Activated naive CD4-positive, alpha-beta T cell treated with anti-CD3 and anti-CD28 coated beads, Interleukin-2, amount 10 ng/mL, durations not matched to agents 7 days and 5 days (primary cell): Measurements from ENCODE around the gene GCA.

ENCODE experiments used
- CTCF ChIA-PET: fragments of 350-600 bp; sonication (Branson Sonifier 250); formaldehyde crosslinking; loops from one replicate; lab custom pipeline; 2021; ENCODE audit warnings: antibody characterized with exemption; lab: Charles Lee
- DNase-seq: peaks from one replicate; pipeline ENCODE4 v3.0.0-alpha.2; 2020
- H3K27ac Mint-ChIP-seq: one replicate; pipeline ENCODE4 v1.8.0; 2021; ENCODE audit warnings: mild to moderate bottlenecking, moderate library complexity, mixed read lengths
- H3K27me3 Mint-ChIP-seq: one replicate; pipeline ENCODE4 v1.8.0; 2021; ENCODE audit warnings: mild to moderate bottlenecking, mixed read lengths
- H3K36me3 Mint-ChIP-seq: one replicate; pipeline ENCODE4 v1.8.0; 2021; ENCODE audit warnings: mixed read lengths
- H3K4me1 Mint-ChIP-seq: one replicate; pipeline ENCODE4 v1.8.0; 2021; ENCODE audit warnings: mixed read lengths
- H3K4me3 Mint-ChIP-seq: one replicate; pipeline ENCODE4 v1.8.0; 2021; ENCODE audit warnings: mild to moderate bottlenecking, moderate library complexity, mixed read lengths
- H3K9me3 Mint-ChIP-seq: one replicate; pipeline ENCODE4 v1.8.0; 2021; ENCODE audit warnings: mixed read lengths

GCA gene

DNA sequence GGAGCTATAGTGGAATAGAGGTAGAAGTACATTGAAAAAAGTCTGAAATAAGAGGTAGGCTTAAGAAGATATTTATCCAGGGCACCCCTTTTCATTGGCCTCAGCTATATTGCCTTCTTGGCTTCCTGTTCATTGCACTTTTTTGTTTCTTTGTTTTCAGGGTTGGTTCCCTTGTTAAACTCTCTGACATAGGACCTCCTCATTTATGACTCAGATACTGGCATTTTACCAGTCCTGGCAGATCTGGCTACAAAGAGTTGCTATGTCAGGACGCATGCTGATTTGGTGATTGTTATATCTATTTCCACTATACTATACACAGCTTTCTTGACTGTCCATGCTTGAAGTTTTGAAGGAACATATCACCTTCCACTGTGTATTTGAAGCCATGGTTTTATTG is 60.0 kb downstream of the GCA start:
- no peak for DNase-seq
- no peaks in the 10 kb centered on the region for H3K9me3 Mint-ChIP-seq
- H3K27ac Mint-ChIP-seq, result no peak overlapping the region
- CTCF ChIA-PET, result no interaction called here
- H3K4me3 Mint-ChIP-seq, result no peak overlapping the region
- H3K27me3 Mint-ChIP-seq, result peaks cover 3% of the 10 kb centered on the region
- H3K36me3 Mint-ChIP-seq, result no peaks in the 10 kb centered on the region
- no peaks in the 10 kb centered on the region for H3K4me1 Mint-ChIP-seq
